Naive B cell (primary cell): ENCODE results near the gene SMU1. TPM values are rescaled to one million over a fixed set of nuclear protein-coding genes. Genes with fewer than 3 reads are reported as not detected.

Experiments
- ATAC-seq, 2 donors: fragments of 150-1000 bp; cut with Tn5 transposase; 2 replicates each; pipeline ENCODE4 v1.10.0; 2021; ENCODE audit warnings: low read depth in 2 of 2, mild to moderate bottlenecking in 2 of 2, moderate library complexity in 2 of 2
- DNase-seq: peaks from one replicate; pipeline ENCODE4 v3.0.0; 2022
- H3K27ac Mint-ChIP-seq, 6 donors: one replicate each; pipeline ENCODE4 v1.8.0; 2020 to 2022; ENCODE audit warnings: mild to moderate bottlenecking in 6 of 6, mixed read lengths in 6 of 6, moderate library complexity in 5 of 6, inconsistent platforms in 2 of 6
- H3K27me3 Mint-ChIP-seq, 3 donors: one replicate each; pipeline ENCODE4 v1.8.0; 2021 to 2022; ENCODE audit warnings: mixed read lengths in 3 of 3, mild to moderate bottlenecking in 1 of 3
- H3K36me3 Mint-ChIP-seq, 2 donors: one replicate each; pipeline ENCODE4 v1.8.0; 2020 to 2022; ENCODE audit warnings: mixed read lengths in 2 of 2, inconsistent platforms in 1 of 2, mild to moderate bottlenecking in 1 of 2
- H3K4me1 Mint-ChIP-seq, 3 donors: one replicate each; pipeline ENCODE4 v1.8.0; 2020 to 2022; ENCODE audit warnings: mixed read lengths in 3 of 3, inconsistent platforms in 1 of 3, mild to moderate bottlenecking in 1 of 3, moderate library complexity in 1 of 3
- H3K4me3 Mint-ChIP-seq, 8 donors: one replicate each; pipeline ENCODE4 v1.8.0; 2020 to 2022; ENCODE audit warnings: mild to moderate bottlenecking in 8 of 8, mixed read lengths in 8 of 8, moderate library complexity in 8 of 8, inconsistent platforms in 2 of 8
- H3K9me3 Mint-ChIP-seq, 7 donors: one replicate each; pipeline ENCODE4 v1.8.0; 2020 to 2022; ENCODE audit warnings: mixed read lengths in 7 of 7, mild to moderate bottlenecking in 5 of 7, inconsistent platforms in 2 of 7, moderate library complexity in 1 of 7
- polyA plus RNA-seq, 6 donors: library from polyadenylated mRNA; unstranded; fragments of 300-500 nt; fragmentation: Illumina TruSeq; gene quantifications; one replicate each; pipeline ENCODE4 v1.2.3, GENCODE V29; 2021; ENCODE audit warnings: low read depth in 6 of 6

The SMU1 gene
- polyA plus RNA-seq, 6 donors from 2014 or later = 19.6 to 44.5 (median 25.8) TPM

DNA sequence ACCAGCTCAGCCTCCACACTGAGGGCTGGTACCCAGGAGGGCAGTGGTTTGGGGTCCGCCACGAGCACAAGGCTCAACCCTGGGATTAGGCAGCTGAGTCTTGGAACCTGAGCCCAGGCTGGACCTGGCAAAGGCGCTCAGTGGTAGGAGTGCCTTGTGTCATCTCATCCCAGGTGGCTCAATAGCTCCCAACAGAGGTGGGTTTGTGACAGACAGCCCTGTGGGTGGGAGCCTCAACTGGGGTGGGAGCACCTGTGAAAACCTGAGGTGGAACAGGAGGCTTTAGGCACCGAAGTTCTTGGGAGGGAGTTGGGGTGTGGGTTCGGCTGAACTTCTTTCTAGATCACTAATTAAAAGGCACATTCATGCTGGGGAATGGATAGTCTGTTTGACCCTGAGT is 35.2 kb upstream of the SMU1 start:
- ATAC-seq (no peak), DNase-seq (no peak)
- Mint-ChIP-seq H3K36me3 (peaks cover 17 to 19% of the 10 kb centered on the region in 2 donors), H3K27ac (peak overlapping the region; percentile 45 to 97 (median 82)), H3K9me3 (no peaks in the 10 kb centered on the region), H3K4me1 (peaks cover 18 to 60% (median 41%) of the 10 kb centered on the region in 3 donors), H3K4me3 (no peak overlapping the region), H3K27me3 (no peaks in the 10 kb centered on the region)

DNA sequence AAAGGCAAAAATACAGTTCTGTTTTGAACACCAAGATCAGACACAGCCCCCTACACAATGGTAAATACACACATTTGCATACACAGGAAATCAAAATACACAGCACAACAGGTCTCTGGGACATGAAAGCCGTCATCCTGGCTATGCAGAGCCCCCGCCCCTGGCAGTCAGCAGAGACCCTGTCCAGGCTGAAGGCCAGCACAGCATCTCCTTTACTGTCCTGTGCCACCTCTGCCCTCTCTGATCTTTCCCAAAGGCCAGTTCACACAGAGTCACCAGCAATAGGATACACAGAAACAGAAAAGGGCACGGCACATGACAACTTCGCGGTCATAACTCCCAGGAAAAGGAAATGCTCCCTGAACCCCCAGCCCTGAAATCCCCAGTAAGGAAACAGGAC is 34.2 kb upstream of the SMU1 start:
- ATAC-seq (no peak), DNase-seq (no peak)
- H3K9me3 Mint-ChIP-seq = no peaks in the 10 kb centered on the region
- peaks cover 17 to 19% of the 10 kb centered on the region in 2 donors for H3K36me3 Mint-ChIP-seq
- H3K27me3 Mint-ChIP-seq = no peaks in the 10 kb centered on the region
- no peak overlapping the region for H3K4me3 Mint-ChIP-seq
- peaks cover 23 to 56% (median 41%) of the 10 kb centered on the region in 3 donors for H3K4me1 Mint-ChIP-seq
- H3K27ac Mint-ChIP-seq = peak overlapping the region in 4 of 6 donors; percentile 42 to 65 (median 59)

DNA sequence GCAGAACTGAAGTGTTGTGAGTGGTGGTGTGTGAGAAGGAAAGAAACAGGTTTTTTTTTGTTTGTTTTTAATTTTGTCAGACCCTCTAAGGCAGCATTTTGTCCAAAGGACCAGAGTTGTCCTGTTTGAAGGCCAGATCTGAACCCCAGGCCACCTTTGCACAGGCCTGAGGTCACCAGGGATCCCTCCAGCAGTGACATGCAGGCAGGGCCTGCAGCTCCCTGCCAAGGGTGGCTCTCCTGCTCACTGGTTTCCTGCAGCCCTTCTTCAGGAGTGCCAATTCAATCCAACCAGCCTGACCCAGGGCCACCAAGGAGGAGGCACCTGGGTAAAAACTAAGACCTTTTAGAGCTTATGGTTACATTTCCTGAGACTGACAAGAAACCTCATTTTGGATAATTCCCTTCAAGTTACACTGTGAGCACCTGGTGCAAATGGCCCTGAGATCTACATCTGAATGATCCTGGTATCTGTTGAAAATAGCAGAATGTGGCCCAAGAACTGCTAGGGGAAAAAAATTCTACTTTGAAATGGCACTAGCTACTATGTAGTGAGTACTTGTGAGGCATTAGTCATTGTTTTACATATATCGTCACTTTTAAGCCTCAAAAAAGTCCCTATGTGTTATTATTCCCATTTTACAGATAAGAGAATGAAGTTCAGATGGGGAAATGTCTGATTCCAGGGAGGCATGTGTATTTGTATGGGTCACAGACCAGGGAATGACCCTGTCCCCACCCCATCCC is 33.5 kb upstream of the SMU1 start:
- H3K36me3 Mint-ChIP-seq = peaks cover 17 to 19% of the 10 kb centered on the region in 2 donors
- no peaks in the 10 kb centered on the region for H3K27me3 Mint-ChIP-seq
- peak overlapping the region; percentile 18 to 81 (median 70) for H3K27ac Mint-ChIP-seq
- DNase-seq (no peak), ATAC-seq (peak in 1 of 2 donors; percentile 3)
- H3K4me3 Mint-ChIP-seq = no peak overlapping the region
- peaks cover 23 to 50% (median 41%) of the 10 kb centered on the region in 3 donors for H3K4me1 Mint-ChIP-seq
- H3K9me3 Mint-ChIP-seq = no peaks in the 10 kb centered on the region

DNA sequence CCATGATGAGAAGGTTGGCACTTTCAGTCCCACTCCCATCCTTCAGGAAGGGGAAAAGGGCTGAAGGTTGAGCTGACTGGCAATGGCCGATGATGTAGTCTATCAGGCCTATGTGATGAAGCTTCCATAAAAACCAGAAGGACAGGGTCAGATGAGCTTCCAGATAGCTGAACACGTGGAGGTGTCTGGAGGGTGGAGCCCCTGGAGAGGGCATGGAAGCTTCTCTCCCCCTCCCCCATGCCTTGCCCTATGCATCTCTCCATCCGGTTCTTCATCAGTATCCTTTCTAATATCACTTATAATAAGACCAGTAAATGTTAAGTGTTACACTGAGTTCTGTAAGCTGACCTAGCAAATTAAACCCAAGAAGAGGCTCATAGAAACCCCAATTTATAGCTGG is 32.6 kb upstream of the SMU1 start:
- H3K4me1 Mint-ChIP-seq = peaks cover 30 to 47% (median 37%) of the 10 kb centered on the region in 3 donors
- H3K9me3 Mint-ChIP-seq = no peaks in the 10 kb centered on the region
- no peaks in the 10 kb centered on the region for H3K27me3 Mint-ChIP-seq
- DNase-seq (no peak), ATAC-seq (no peak)
- peaks cover 14 to 17% of the 10 kb centered on the region in 2 donors for H3K36me3 Mint-ChIP-seq
- H3K27ac Mint-ChIP-seq = peak overlapping the region in 5 of 6 donors; percentile 7 to 81 (median 69)
- H3K4me3 Mint-ChIP-seq = no peak overlapping the region

DNA sequence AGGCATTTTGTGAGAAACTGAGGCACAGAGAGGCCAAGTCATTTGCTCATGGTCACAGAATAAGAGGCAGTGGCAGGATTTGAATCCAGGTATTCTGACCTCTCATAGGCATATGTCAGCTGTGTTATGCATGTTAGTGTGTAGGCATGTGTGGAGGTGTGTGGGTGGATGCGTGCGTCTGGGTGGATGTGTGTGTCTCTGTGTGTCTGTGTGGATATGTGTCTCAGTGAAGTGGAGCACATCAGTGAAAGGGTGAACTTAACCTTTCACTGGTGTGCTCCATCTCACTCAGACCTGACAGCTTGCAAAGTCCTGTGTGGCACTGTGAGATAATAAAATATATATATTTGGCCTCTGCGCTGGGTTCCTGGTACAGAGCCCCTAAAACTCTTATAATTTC is 32.0 kb upstream of the SMU1 start:
- no peak for DNase-seq
- peaks cover 31 to 42% (median 31%) of the 10 kb centered on the region in 3 donors for H3K4me1 Mint-ChIP-seq
- H3K9me3 Mint-ChIP-seq = no peaks in the 10 kb centered on the region
- no peak for ATAC-seq
- peaks cover 8 to 13% of the 10 kb centered on the region in 2 donors for H3K36me3 Mint-ChIP-seq
- no peaks in the 10 kb centered on the region for H3K27me3 Mint-ChIP-seq
- no peak overlapping the region for H3K4me3 Mint-ChIP-seq
- H3K27ac Mint-ChIP-seq = peak overlapping the region in 4 of 6 donors; percentile 69 to 85 (median 76)

DNA sequence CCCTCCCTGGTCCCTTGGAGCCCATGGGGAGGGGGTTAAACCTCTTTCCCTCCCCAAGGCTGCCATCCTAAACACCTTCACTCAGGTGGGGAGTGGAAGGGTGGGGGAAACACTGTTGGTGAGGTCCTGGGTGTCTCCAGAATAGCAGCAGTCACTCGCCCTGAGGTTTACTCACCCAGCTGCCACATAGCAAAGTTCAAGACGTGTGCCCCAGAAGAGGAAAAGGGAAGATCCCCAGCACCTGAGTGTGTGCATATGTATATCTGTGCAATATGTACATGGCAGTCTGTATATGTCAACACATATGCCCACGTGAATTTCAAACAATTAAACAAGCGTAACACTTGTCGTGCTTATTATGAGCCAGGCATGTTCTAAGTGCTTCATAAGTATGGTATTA is 31.3 kb upstream of the SMU1 start:
- Mint-ChIP-seq H3K27me3 (no peaks in the 10 kb centered on the region), H3K36me3 (peaks cover 6 to 8% of the 10 kb centered on the region in 2 donors), H3K4me1 (peaks cover 30 to 41% (median 31%) of the 10 kb centered on the region in 3 donors), H3K9me3 (no peaks in the 10 kb centered on the region), H3K27ac (peak overlapping the region in 3 of 6 donors; percentile 70 to 81 (median 73)), H3K4me3 (no peak overlapping the region)
- no peak for DNase-seq
- ATAC-seq = peak in 1 of 2 donors; percentile 8

DNA sequence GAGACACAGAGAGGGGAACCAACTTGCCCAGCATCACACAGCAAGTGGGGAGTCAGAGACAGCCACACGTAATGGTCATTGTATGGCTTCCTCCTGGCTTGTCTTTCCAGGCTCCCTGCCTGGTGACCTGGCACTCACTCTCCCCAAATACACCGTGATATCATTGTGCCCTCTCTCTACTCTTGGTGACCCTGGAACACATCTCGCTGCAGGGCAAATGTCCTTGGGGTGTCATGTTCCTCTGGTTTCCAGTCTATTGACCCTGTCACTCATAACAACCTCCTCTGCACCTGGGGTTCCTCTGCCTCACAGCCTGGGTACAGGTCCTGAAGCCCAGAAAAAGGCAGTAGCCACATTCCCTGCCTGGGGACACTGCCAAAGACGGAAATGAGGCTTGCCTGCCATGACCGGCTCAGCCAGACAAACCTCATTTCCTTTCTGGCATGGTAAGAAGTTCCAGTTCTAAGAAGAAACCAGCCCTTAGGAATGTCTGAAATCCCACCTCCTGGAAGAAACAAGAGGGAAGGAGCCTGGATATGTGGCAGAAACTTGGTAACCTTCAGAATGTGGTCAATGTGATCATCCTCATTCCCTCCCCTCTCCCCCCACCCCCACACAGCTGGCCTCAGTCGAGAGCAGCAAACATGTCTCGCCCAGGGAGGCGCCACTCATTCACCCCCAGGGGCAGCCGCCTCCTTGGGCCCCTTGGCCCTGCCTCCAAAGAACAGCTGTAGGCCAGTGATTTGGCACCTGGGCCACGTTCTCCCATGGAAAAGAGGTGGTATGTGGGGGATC is 30.6 kb upstream of the SMU1 start:
- H3K4me3 Mint-ChIP-seq = peak overlapping the region in 1 of 8 donors; percentile 30
- H3K27me3 Mint-ChIP-seq = no peaks in the 10 kb centered on the region
- DNase-seq (no peak), ATAC-seq (peak in 1 of 2 donors; percentile 41)
- peaks cover 30 to 41% (median 30%) of the 10 kb centered on the region in 3 donors for H3K4me1 Mint-ChIP-seq
- H3K36me3 Mint-ChIP-seq = peaks cover 0 to 6% of the 10 kb centered on the region in 2 donors
- H3K27ac Mint-ChIP-seq = peak overlapping the region in 3 of 6 donors; percentile 28 to 83 (median 81)
- no peaks in the 10 kb centered on the region for H3K9me3 Mint-ChIP-seq

DNA sequence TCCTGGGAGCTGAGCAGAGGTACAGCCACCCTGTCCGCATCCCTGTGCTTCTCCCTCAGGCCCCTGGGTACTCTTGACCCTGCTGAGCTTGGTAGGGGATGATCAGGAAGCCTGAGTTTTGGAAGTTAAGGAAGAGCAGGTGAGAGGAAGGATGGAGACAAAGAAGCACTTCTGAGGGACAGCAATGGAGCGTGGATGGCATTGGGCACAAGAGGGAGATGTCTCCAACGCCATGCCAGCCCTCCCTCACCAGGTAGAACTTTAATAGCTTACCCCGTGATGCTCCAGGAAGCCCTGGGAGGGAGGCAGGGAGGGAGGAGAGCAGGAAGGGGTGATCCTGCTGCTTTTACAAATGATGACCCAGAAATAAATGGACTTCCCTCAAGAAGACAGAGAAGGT is 29.9 kb upstream of the SMU1 start:
- H3K9me3 Mint-ChIP-seq = no peaks in the 10 kb centered on the region
- no peak overlapping the region for H3K4me3 Mint-ChIP-seq
- ATAC-seq = no peak
- no peaks in the 10 kb centered on the region for H3K27me3 Mint-ChIP-seq
- peak overlapping the region in 3 of 6 donors; percentile 25 to 83 (median 81) for H3K27ac Mint-ChIP-seq
- DNase-seq = no peak
- no peaks in the 10 kb centered on the region for H3K36me3 Mint-ChIP-seq
- H3K4me1 Mint-ChIP-seq = peaks cover 25 to 37% (median 26%) of the 10 kb centered on the region in 3 donors

DNA sequence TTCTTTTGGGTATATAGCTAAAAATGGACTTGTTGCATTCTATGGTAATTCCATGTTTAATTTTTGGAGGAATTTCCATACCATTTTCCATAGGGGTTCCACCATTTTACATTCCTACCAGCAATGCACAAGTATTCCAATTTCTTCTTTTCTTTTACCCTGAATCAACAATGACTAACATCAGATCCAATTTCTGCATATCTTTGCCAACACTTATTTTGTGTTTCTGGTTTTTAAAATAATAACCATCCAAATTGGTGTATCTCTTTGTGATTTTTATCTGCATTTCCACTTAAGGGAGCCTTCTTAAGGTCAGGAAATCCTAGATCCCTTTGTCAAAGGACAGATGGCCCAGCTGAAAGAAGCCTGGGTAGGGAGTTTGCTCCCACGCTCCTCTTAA is 29.5 kb upstream of the SMU1 start:
- Mint-ChIP-seq H3K4me1 (peaks cover 25 to 33% (median 25%) of the 10 kb centered on the region in 3 donors), H3K27me3 (no peaks in the 10 kb centered on the region), H3K4me3 (no peak overlapping the region), H3K36me3 (no peaks in the 10 kb centered on the region), H3K9me3 (no peaks in the 10 kb centered on the region), H3K27ac (peak overlapping the region in 3 of 6 donors; percentile 21 to 81 (median 22))
- ATAC-seq (no peak), DNase-seq (no peak)

DNA sequence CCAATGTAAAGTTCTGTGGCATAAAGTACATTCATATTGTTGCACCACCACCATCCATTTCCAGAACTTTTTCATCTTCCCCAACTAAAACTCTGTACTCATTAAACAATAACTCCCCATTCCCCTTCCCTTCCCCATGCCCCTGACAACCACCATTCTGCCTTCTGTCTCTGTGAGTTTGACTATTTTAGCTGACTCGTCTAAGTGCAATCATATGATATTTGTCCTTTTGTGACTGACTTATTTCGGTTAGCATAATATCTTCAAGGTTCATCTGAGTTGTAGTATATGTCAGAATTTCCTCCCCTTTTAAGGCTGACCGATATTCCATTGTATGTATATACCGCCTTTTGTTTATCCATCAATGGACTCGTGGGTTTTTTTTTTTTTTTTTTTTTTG is 29.0 kb upstream of the SMU1 start:
- Mint-ChIP-seq H3K36me3 (no peaks in the 10 kb centered on the region), H3K4me3 (no peak overlapping the region), H3K4me1 (peaks cover 23 to 32% (median 25%) of the 10 kb centered on the region in 3 donors), H3K9me3 (no peaks in the 10 kb centered on the region), H3K27me3 (no peaks in the 10 kb centered on the region), H3K27ac (peak overlapping the region in 2 of 6 donors; percentile 11 to 36)
- ATAC-seq (no peak), DNase-seq (no peak)

DNA sequence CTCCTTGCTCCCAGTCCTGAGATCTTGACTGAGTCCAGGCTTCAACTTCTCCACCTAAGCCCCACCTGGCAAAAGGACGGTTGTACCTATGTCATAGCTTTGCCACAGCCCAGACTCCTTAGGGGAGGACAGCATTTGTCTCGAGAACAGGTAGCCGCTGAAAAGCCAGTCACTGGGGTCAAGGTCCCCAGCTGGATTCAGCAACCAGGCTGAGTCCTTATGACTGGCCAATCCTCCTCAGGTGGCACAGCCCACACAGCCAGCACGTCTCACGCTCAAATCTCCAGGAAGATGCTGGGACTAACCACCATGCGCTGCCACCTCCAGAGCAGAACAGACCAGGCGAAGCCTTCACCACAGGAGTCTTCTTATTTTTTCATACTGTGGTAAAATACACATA is 27.9 kb upstream of the SMU1 start:
- Mint-ChIP-seq H3K4me1 (peaks cover 23 to 33% (median 29%) of the 10 kb centered on the region in 3 donors), H3K4me3 (no peak overlapping the region), H3K27me3 (no peaks in the 10 kb centered on the region), H3K27ac (peak overlapping the region in 1 of 6 donors; percentile 38), H3K9me3 (no peaks in the 10 kb centered on the region), H3K36me3 (no peaks in the 10 kb centered on the region)
- no peak for ATAC-seq
- DNase-seq = no peak

DNA sequence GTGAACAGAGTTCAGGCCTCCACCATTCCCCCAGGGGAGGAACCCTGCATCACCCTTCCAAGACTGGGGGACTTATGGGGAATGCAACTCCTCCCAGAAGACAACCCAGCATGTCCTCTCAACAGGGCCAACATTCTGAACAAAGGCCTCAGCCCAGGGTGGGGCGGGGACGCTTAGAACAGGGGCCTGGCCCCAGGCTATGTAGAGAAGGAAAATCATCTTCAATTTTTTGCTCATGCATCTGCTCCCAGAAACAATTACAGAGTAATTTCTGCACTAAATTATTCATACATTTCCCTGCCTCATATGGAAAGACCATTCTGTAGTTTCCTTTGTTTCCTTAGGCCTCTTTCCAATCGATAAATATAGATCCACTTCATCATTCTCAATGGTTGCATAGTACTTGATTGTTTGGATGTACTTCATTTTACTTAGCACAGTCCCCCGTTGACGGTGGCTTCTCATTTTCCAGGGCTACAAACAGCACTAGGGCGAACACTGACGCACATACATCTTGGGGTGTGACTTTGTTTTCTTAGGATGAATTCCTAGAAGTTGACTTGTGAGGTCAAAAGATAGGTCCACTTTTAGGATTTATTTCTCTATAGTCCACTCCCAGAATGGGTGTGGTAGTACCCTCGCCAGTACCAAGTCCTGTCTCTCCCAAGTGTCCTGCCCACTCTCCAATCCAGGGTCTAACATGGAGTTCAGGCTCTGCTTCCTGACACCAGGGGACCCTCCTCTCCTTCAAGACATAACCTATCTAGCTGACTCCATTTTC is 27.2 kb upstream of the SMU1 start:
- DNase-seq (no peak), ATAC-seq (no peak)
- H3K9me3 Mint-ChIP-seq = no peaks in the 10 kb centered on the region
- H3K36me3 Mint-ChIP-seq = no peaks in the 10 kb centered on the region
- peaks cover 18 to 29% (median 28%) of the 10 kb centered on the region in 3 donors for H3K4me1 Mint-ChIP-seq
- peak overlapping the region in 2 of 6 donors; percentile 38 to 64 for H3K27ac Mint-ChIP-seq
- no peak overlapping the region for H3K4me3 Mint-ChIP-seq
- H3K27me3 Mint-ChIP-seq = no peaks in the 10 kb centered on the region
